Keratinocyte (primary cell): Measurements from ENCODE around the gene BCORL1. TPM values are rescaled to one million over a fixed set of nuclear protein-coding genes. Genes with fewer than 3 reads are reported as not detected.

Source experiments
- DNase-seq: peaks from one replicate; pipeline ENCODE4 v3.0.0-alpha.2; 2011; ENCODE audit warnings: low read depth, missing footprints, low spot score
- FAIRE-seq: peaks from 2 replicates; lab custom pipeline; 2011; peaks lifted over from hg19 to GRCh38; lab: Jason Lieb, UNC
- H2AFZ ChIP-seq: 2 replicates; pipeline ENCODE4 v1.6.0; 2012; ENCODE audit warnings: low read length, control low read depth, inconsistent platforms; ENCODE audit not compliant: control insufficient read depth
- H3K27ac ChIP-seq: 2 replicates; pipeline ENCODE4 v1.5.1; 2011; ENCODE audit warnings: low read length; ENCODE audit not compliant: control insufficient read depth, insufficient read depth
- H3K27me3 ChIP-seq: 3 replicates; pipeline ENCODE4 v1.6.0; 2011; ENCODE audit warnings: low read length; ENCODE audit not compliant: control insufficient read depth, insufficient read depth; ENCODE audit errors: extremely low read depth
- H3K36me3 ChIP-seq, 2 experiments: 2 replicates in 1 of 2; 3 replicates in 1 of 2; pipeline ENCODE4 v1.5.1; 2011; ENCODE audit warnings: low read length in 2 of 2, mild to moderate bottlenecking in 1 of 2; ENCODE audit not compliant: control insufficient read depth in 2 of 2, insufficient read depth in 2 of 2; ENCODE audit errors: extremely low read depth in 1 of 2
- H3K4me1 ChIP-seq: 3 replicates; pipeline ENCODE4 v1.5.1; 2011; ENCODE audit warnings: low read length; ENCODE audit not compliant: control insufficient read depth, insufficient read depth; ENCODE audit errors: extremely low read depth
- H3K4me2 ChIP-seq: 3 replicates; pipeline ENCODE4 v1.6.0; 2011; ENCODE audit warnings: low read depth, low read length; ENCODE audit not compliant: control insufficient read depth, insufficient read depth; ENCODE audit errors: extremely low read depth
- H3K4me3 ChIP-seq, 3 experiments: fragments of 200-600 bp in 1 of 3; sonication (generic) in 1 of 3; 2 replicates in 2 of 3; 3 replicates in 1 of 3; pipeline ENCODE4 v1.5.1; 2011 to 2016; ENCODE audit warnings: low read length in 3 of 3, mild to moderate bottlenecking in 3 of 3, control low read depth in 2 of 3, inconsistent platforms in 1 of 3, low read depth in 1 of 3, mixed read lengths in 1 of 3, mixed run types in 1 of 3, moderate library complexity in 1 of 3; ENCODE audit not compliant: control insufficient read depth in 2 of 3, insufficient read depth in 2 of 3; ENCODE audit errors: extremely low read depth in 1 of 3
- H3K79me2 ChIP-seq: 2 replicates; pipeline ENCODE4 v1.6.0; 2012; ENCODE audit warnings: low read length; ENCODE audit not compliant: control insufficient read depth, insufficient read depth
- H3K9ac ChIP-seq: 3 replicates; pipeline ENCODE4 v1.6.0; 2011; ENCODE audit warnings: low read length; ENCODE audit not compliant: control insufficient read depth, insufficient read depth; ENCODE audit errors: extremely low read depth
- H3K9me1 ChIP-seq: 3 replicates; pipeline ENCODE4 v1.6.0; 2011; ENCODE audit warnings: low read length; ENCODE audit not compliant: control insufficient read depth, insufficient read depth; ENCODE audit errors: extremely low read depth
- H3K9me3 ChIP-seq: 2 replicates; pipeline ENCODE4 v1.5.1; 2012; ENCODE audit warnings: low read depth, low read length; ENCODE audit not compliant: control insufficient read depth
- H4K20me1 ChIP-seq: 3 replicates; pipeline ENCODE4 v1.6.0; 2011; ENCODE audit warnings: low read length; ENCODE audit not compliant: control insufficient read depth, insufficient read depth; ENCODE audit errors: extremely low read depth
- CTCF ChIP-seq, 3 experiments: IDR thresholded peaks in 1 of 3; conservative IDR thresholded peaks in 1 of 3; optimal IDR thresholded peaks in 1 of 3; 2 replicates in 2 of 3; 3 replicates in 1 of 3; pipeline versions ENCODE3 to v1.5.1; 2011; ENCODE audit warnings: low read length in 3 of 3, mild to moderate bottlenecking in 3 of 3, moderate library complexity in 2 of 3, control low read depth in 1 of 3, inconsistent platforms in 1 of 3; ENCODE audit not compliant: insufficient read depth in 2 of 3; ENCODE audit errors: extremely low read depth in 1 of 3
- EZH2 ChIP-seq: IDR thresholded peaks from one replicate; pipeline ENCODE4 v1.6.1; 2012; ENCODE audit warnings: inconsistent platforms, mild to moderate bottlenecking, low read length, moderate library complexity
- dilution Hi-C: fragments of 300-500 bp; cut with MboI; formaldehyde crosslinking; loops from one replicate; pipeline ENCODE4 v1.7.0; 2020; ENCODE audit warnings: low sequenced_read_pairs; ENCODE audit not compliant: extremely low pct_ligation_motif_present
- polyA plus RNA-seq, 5 experiments: library from polyadenylated mRNA; depleted of rRNA in 3 of 5; stranded (reverse) in 3 of 5; stranded (forward) in 1 of 5; unstranded in 1 of 5; fragments of >200 nt; gene quantifications; 1 replicate in 1 of 5; 2 replicates in 3 of 5; 3 replicates in 1 of 5; pipeline versions ENCODE4 v1.2.1 to v1.2.3, GENCODE V29; 2011 to 2012; ENCODE audit warnings: missing spikeins in 2 of 5, low read depth in 1 of 5, low replicate concordance in 1 of 5

BCORL1 gene
- polyA plus RNA-seq, 1 donor (not counting 4 experiments of a cell fraction or from before 2014, with no cell fraction given): 0.54 TPM

- no peak overlapping the region for H2AFZ ChIP-seq
- H3K79me2 ChIP-seq: no peaks in the 10 kb centered on the region
- FAIRE-seq: no peak
- no peaks in the 10 kb centered on the region for H4K20me1 ChIP-seq
- no peak overlapping the region for H3K4me3 ChIP-seq
- no peaks in the 10 kb centered on the region for H3K9me1 ChIP-seq
- H3K9ac ChIP-seq: no peak overlapping the region
- no peaks in the 10 kb centered on the region for H3K27me3 ChIP-seq
- peaks cover 3% of the 10 kb centered on the region for H3K9me3 ChIP-seq
- dilution Hi-C loops: no loop called here
- H3K27ac ChIP-seq: no peak overlapping the region
- DNase-seq: no peak
- TF ChIP-seq CTCF (optimal IDR thresholded peaks at IDR 0.05 in 1 of 3, IDR thresholded peaks at IDR 0.05 in 1 of 3, conservative IDR thresholded peaks at IDR 0.05 in 1 of 3; ENCODE audit: extremely low read depth in 1 of 3, insufficient read depth in 2 of 3, low read length in 3 of 3) (no peak), EZH2 (no peak)
- no peaks in the 10 kb centered on the region for H3K4me1 ChIP-seq
- H3K4me2 ChIP-seq: no peak overlapping the region
- no peaks in the 10 kb centered on the region for H3K36me3 ChIP-seq
Observed at GRCh38 chrX:130013661-130014060, 31.2 kb downstream of the BCORL1 start.

- FAIRE-seq (no peak), DNase-seq (no peak)
- peaks cover 3% of the 10 kb centered on the region for H3K9me3 ChIP-seq
- no peaks in the 10 kb centered on the region for H3K79me2 ChIP-seq
- no peaks in the 10 kb centered on the region for H3K9me1 ChIP-seq
- no peak overlapping the region for H3K4me2 ChIP-seq
- H3K27me3 ChIP-seq: no peaks in the 10 kb centered on the region
- H2AFZ ChIP-seq: no peak overlapping the region
- no peak for TF ChIP-seq EZH2
- TF ChIP-seq CTCF (optimal IDR thresholded peaks at IDR 0.05 in 1 of 3, IDR thresholded peaks at IDR 0.05 in 1 of 3, conservative IDR thresholded peaks at IDR 0.05 in 1 of 3; ENCODE audit: extremely low read depth in 1 of 3, insufficient read depth in 2 of 3, low read length in 3 of 3): no peak
- no peaks in the 10 kb centered on the region for H4K20me1 ChIP-seq
- H3K36me3 ChIP-seq: no peaks in the 10 kb centered on the region
- no peak overlapping the region for H3K9ac ChIP-seq
- H3K4me3 ChIP-seq: no peak overlapping the region
- H3K4me1 ChIP-seq: no peaks in the 10 kb centered on the region
- no peak overlapping the region for H3K27ac ChIP-seq
- dilution Hi-C loops: no loop called here
Observed at GRCh38 chrX:130014356-130014755, 31.9 kb downstream of the BCORL1 start.
